HEK293 (cell line): Measurements from ENCODE around the gene GP1BB.

Experiments used
- CTCF ChIA-PET: fragments of 350-600 bp; formaldehyde crosslinking; extraction: SDS; loops from one replicate; lab custom pipeline; 2021; ENCODE audit warnings: antibody characterized with exemption; lab: Yijun Ruan, JAX
- POLR2A ChIA-PET: fragments of 300-600 bp; formaldehyde crosslinking; extraction: SDS; loops from one replicate; lab custom pipeline; 2020; ENCODE audit warnings: antibody characterized with exemption, inconsistent platforms; lab: Yijun Ruan, JAX
- H3K27ac ChIP-seq: fragments of 200-500 bp; sonication (Bioruptor generic); 2 replicates; pipeline ENCODE4 v1.5.1; 2014; ENCODE audit warnings: low read depth, low read length, control low read depth, inconsistent platforms; ENCODE audit errors: extremely low read depth
- H3K36me3 ChIP-seq, 2 experiments: fragments of 200-500 bp in 1 of 2; sonication (Bioruptor generic) in 1 of 2; 1 replicate in 1 of 2; 2 replicates in 1 of 2; pipeline ENCODE4 v1.5.1; 2014 to 2017; ENCODE audit warnings: inconsistent platforms in 2 of 2, low read length in 2 of 2; ENCODE audit not compliant: control insufficient read depth in 2 of 2, insufficient read depth in 1 of 2
- H3K4me1 ChIP-seq: fragments of 200-500 bp; sonication (Bioruptor generic); 2 replicates; pipeline ENCODE4 v1.5.1; 2014; ENCODE audit warnings: mild to moderate bottlenecking, low read length, inconsistent platforms; ENCODE audit not compliant: control insufficient read depth, insufficient read depth
- H3K4me3 ChIP-seq: 2 replicates; pipeline ENCODE4 v1.5.1; 2011; ENCODE audit warnings: low read depth, mild to moderate bottlenecking, control low read depth, low read length, moderate library complexity
- H3K9me3 ChIP-seq: fragments of 200-500 bp; sonication (Bioruptor generic); 2 replicates; pipeline ENCODE4 v1.5.1; 2014; ENCODE audit warnings: low read depth, low read length, inconsistent platforms; ENCODE audit not compliant: control insufficient read depth, insufficient read depth
- KLF1 ChIP-seq: fragments of 450-650 bp; formaldehyde crosslinking; IDR thresholded peaks from 2 replicates; pipeline ENCODE4 v1.5.1; 2016; ENCODE audit warnings: missing biosample characterization, missing genetic modification characterization
- KLF7 ChIP-seq: fragments of 450-650 bp; formaldehyde crosslinking; IDR thresholded peaks from 2 replicates; pipeline ENCODE4 v1.5.1; 2016; ENCODE audit warnings: missing biosample characterization, missing genetic modification characterization, borderline replicate concordance
- KLF8 ChIP-seq: fragments of 450-650 bp; formaldehyde crosslinking; IDR thresholded peaks from 2 replicates; pipeline ENCODE4 v1.5.1; 2016; ENCODE audit warnings: missing biosample characterization, missing genetic modification characterization
- SETDB1 ChIP-seq: IDR thresholded peaks from one replicate; pipeline ENCODE4 v1.6.1; 2017; ENCODE audit warnings: mild to moderate bottlenecking, low read length, moderate library complexity, mixed read lengths; ENCODE audit not compliant: insufficient read length
- TRIM28 ChIP-seq: IDR thresholded peaks from 2 replicates; pipeline ENCODE4 v1.6.1; 2011; ENCODE audit warnings: low read length, control low read depth, borderline replicate concordance
- ZNF266 ChIP-seq: fragments of 450-650 bp; formaldehyde crosslinking; IDR thresholded peaks from 2 replicates; pipeline ENCODE4 v1.5.1; 2016; ENCODE audit warnings: missing biosample characterization, missing genetic modification characterization, low read depth
- ZNF626 ChIP-seq: fragments of 450-650 bp; sonication (Bioruptor Pico); formaldehyde crosslinking; IDR thresholded peaks from 2 replicates; pipeline ENCODE4 v1.5.1; 2018; ENCODE audit warnings: missing biosample characterization, missing genetic modification characterization, inconsistent platforms
- ZNF791 ChIP-seq: fragments of 450-650 bp; formaldehyde crosslinking; IDR thresholded peaks from 2 replicates; pipeline ENCODE4 v1.5.1; 2016; ENCODE audit warnings: missing biosample characterization, missing genetic modification characterization
- TF ChIP-seq, protein P1 (sequence below): fragments of 450-650 bp; formaldehyde crosslinking; IDR thresholded peaks from 2 replicates; pipeline ENCODE4 v1.5.1; 2017; ENCODE audit warnings: missing biosample characterization, missing genetic modification characterization
- TF ChIP-seq, protein P2 (sequence below): fragments of 450-650 bp; formaldehyde crosslinking; IDR thresholded peaks from 2 replicates; pipeline ENCODE4 v1.5.1; 2017; ENCODE audit warnings: missing biosample characterization, missing genetic modification characterization
- TF ChIP-seq, protein P3 (sequence below): fragments of 450-650 bp; formaldehyde crosslinking; conservative IDR thresholded peaks from 2 replicates; pipeline ENCODE4 v1.5.1; 2016; ENCODE audit warnings: low read depth, missing biosample characterization, missing genetic modification characterization
- TF ChIP-seq, protein P4 (sequence below): fragments of 450-650 bp; formaldehyde crosslinking; IDR thresholded peaks from 2 replicates; pipeline ENCODE4 v1.5.1; 2016; ENCODE audit warnings: missing biosample characterization, missing genetic modification characterization
- TF ChIP-seq, protein P5 (sequence below): fragments of 450-650 bp; formaldehyde crosslinking; IDR thresholded peaks from 2 replicates; pipeline ENCODE4 v1.5.1; 2017; ENCODE audit warnings: missing biosample characterization, missing genetic modification characterization
- TF ChIP-seq, protein P6 (sequence below): fragments of 450-650 bp; formaldehyde crosslinking; IDR thresholded peaks from 2 replicates; pipeline ENCODE4 v1.5.1; 2016; ENCODE audit warnings: missing biosample characterization, missing genetic modification characterization
- TF ChIP-seq, protein P7 (sequence below): fragments of 450-650 bp; formaldehyde crosslinking; IDR thresholded peaks from 2 replicates; pipeline ENCODE4 v1.5.1; 2016; ENCODE audit warnings: missing biosample characterization, missing genetic modification characterization

GP1BB gene

DNA sequence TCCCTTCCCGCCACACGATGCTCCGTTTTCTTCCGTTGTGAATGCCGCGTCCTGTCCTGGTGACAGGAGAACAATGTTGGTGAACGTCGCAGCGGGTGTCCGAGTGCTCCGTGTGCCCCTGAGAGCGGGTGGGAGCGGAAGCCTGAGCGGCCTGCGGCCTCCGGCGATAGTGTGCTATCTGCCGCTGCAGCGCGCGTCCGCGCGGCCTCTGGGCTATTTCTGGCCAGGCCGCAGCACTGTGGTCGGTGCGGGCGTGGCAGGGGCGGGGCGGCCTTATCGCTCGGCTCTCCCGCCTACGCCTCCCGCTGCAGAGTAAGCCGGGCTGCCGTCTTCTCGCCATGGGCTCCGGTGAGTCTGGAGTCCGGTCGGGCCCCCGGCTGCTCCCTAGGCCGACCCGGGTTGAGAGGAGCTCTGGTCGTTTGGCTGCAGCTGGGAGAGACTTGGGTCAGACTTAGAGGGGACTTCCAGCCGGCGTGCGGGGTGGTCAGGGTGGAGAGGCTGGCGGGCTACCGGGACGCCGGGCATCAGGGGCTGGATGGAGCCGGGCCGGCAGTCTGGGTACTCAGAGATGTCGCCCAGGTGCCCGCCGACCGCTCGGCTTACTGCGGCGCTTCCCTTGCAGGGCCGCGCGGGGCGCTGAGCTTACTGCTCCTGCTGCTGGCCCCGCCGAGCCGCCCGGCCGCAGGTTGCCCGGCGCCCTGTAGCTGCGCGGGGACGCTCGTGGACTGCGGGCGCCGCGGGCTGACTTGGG is at the start of gene GP1BB:
GP1BB (plus strand) TSS at position 308 of the 751 bp plus-strand sequence; CDS start at position 339, 31 bp downstream.
- Histone ChIP-seq H3K27ac (no peak within 1 kb of the TSS; the same call in 1 of the 2 replicates), H3K4me1 (no peaks in the 10 kb centered on the region), H3K9me3 (no peaks in the 10 kb centered on the region)
- ChIA-PET CTCF (interaction anchor here (0.5 to 4.5 kb wide), 22 partner anchors 7 to 529 kb away, joined by 3 to 15 read pairs (median 3); no protein-coding TSS in a partner anchor), POLR2A (interaction anchor here (0.8 to 1.4 kb wide), 9 partner anchors 11 to 224 kb away, joined by 3 to 6 read pairs (median 4); partner anchors contain the start of genes COMT, GNB1L, RTL10 and TXNRD2)
- TF ChIP-seq, protein P1, sequence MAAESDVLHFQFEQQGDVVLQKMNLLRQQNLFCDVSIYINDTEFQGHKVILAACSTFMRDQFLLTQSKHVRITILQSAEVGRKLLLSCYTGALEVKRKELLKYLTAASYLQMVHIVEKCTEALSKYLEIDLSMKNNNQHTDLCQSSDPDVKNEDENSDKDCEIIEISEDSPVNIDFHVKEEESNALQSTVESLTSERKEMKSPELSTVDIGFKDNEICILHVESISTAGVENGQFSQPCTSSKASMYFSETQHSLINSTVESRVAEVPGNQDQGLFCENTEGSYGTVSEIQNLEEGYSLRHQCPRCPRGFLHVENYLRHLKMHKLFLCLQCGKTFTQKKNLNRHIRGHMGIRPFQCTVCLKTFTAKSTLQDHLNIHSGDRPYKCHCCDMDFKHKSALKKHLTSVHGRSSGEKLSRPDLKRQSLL, result no peak
- TF ChIP-seq SETDB1 (peak; percentile 34), TRIM28 (0 out of 2 replicates have a peak, but pooled peaks have one; percentile 21), KLF8 (tag by site-specific recombination) (peak; percentile 39; the same call in 1 of the 2 replicates), KLF1 (tag by site-specific recombination) (0 out of 2 replicates have a peak, but pooled peaks have one; percentile 11)
- TF ChIP-seq, protein P2, sequence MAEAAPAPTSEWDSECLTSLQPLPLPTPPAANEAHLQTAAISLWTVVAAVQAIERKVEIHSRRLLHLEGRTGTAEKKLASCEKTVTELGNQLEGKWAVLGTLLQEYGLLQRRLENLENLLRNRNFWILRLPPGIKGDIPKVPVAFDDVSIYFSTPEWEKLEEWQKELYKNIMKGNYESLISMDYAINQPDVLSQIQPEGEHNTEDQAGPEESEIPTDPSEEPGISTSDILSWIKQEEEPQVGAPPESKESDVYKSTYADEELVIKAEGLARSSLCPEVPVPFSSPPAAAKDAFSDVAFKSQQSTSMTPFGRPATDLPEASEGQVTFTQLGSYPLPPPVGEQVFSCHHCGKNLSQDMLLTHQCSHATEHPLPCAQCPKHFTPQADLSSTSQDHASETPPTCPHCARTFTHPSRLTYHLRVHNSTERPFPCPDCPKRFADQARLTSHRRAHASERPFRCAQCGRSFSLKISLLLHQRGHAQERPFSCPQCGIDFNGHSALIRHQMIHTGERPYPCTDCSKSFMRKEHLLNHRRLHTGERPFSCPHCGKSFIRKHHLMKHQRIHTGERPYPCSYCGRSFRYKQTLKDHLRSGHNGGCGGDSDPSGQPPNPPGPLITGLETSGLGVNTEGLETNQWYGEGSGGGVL (tag by site-specific recombination), result no peak
- TF ChIP-seq, all 188 proteins: peak for 4
- Histone ChIP-seq H3K4me3 (peak within 1 kb of the TSS; percentile 36), H3K36me3 (peaks cover 0 to 35% of the 10 kb centered on the region in 2 experiments; a peak in 1 of 3 replicates)

DNA sequence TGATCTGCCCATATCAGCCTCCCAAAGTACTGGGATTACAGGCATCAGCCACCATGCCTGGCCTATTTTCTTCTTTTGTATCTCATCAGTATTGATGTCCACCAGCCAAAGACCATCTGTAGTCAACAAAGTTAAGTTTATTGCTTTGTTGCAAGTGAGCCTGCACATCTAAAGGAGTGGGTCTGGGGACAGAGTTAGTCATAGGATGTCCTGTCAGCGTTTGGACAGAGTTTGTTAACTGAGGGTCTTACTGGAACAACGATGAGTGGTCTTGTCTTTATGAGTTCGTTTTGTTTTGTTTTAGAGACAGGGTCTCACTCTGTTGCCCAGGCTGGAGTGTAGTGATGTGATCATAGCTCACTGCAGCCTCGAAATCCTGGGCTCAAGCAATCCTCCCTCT is 49.7 kb upstream of the GP1BB start:
- CTCF ChIA-PET, result interaction anchor here (0.8 kb wide), 1 partner anchor 13 kb away, joined by 3 read pairs; no protein-coding TSS in a partner anchor
- no peaks in the 10 kb centered on the region for H3K36me3 ChIP-seq
- H3K4me3 ChIP-seq, result no peak overlapping the region
- no peaks in the 10 kb centered on the region for H3K9me3 ChIP-seq
- POLR2A ChIA-PET, result no interaction called here
- no peaks in the 10 kb centered on the region for H3K4me1 ChIP-seq
- H3K27ac ChIP-seq, result no peak overlapping the region
- TF ChIP-seq ZNF791 (no peak), KLF7 (tag by site-specific recombination) (no peak), SETDB1 (no peak), ZNF266 (tag by site-specific recombination) (no peak), ZNF626 (tag by site-specific recombination) (no peak), KLF8 (tag by site-specific recombination) (no peak)
- TF ChIP-seq, protein P3, sequence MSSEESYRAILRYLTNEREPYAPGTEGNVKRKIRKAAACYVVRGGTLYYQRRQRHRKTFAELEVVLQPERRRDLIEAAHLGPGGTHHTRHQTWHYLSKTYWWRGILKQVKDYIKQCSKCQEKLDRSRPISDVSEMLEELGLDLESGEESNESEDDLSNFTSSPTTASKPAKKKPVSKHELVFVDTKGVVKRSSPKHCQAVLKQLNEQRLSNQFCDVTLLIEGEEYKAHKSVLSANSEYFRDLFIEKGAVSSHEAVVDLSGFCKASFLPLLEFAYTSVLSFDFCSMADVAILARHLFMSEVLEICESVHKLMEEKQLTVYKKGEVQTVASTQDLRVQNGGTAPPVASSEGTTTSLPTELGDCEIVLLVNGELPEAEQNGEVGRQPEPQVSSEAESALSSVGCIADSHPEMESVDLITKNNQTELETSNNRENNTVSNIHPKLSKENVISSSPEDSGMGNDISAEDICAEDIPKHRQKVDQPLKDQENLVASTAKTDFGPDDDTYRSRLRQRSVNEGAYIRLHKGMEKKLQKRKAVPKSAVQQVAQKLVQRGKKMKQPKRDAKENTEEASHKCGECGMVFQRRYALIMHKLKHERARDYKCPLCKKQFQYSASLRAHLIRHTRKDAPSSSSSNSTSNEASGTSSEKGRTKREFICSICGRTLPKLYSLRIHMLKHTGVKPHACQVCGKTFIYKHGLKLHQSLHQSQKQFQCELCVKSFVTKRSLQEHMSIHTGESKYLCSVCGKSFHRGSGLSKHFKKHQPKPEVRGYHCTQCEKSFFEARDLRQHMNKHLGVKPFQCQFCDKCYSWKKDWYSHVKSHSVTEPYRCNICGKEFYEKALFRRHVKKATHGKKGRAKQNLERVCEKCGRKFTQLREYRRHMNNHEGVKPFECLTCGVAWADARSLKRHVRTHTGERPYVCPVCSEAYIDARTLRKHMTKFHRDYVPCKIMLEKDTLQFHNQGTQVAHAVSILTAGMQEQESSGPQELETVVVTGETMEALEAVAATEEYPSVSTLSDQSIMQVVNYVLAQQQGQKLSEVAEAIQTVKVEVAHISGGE, result no peak
- TF ChIP-seq, protein P4, sequence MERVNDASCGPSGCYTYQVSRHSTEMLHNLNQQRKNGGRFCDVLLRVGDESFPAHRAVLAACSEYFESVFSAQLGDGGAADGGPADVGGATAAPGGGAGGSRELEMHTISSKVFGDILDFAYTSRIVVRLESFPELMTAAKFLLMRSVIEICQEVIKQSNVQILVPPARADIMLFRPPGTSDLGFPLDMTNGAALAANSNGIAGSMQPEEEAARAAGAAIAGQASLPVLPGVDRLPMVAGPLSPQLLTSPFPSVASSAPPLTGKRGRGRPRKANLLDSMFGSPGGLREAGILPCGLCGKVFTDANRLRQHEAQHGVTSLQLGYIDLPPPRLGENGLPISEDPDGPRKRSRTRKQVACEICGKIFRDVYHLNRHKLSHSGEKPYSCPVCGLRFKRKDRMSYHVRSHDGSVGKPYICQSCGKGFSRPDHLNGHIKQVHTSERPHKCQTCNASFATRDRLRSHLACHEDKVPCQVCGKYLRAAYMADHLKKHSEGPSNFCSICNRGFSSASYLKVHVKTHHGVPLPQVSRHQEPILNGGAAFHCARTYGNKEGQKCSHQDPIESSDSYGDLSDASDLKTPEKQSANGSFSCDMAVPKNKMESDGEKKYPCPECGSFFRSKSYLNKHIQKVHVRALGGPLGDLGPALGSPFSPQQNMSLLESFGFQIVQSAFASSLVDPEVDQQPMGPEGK, result no peak
- TF ChIP-seq, protein P5, sequence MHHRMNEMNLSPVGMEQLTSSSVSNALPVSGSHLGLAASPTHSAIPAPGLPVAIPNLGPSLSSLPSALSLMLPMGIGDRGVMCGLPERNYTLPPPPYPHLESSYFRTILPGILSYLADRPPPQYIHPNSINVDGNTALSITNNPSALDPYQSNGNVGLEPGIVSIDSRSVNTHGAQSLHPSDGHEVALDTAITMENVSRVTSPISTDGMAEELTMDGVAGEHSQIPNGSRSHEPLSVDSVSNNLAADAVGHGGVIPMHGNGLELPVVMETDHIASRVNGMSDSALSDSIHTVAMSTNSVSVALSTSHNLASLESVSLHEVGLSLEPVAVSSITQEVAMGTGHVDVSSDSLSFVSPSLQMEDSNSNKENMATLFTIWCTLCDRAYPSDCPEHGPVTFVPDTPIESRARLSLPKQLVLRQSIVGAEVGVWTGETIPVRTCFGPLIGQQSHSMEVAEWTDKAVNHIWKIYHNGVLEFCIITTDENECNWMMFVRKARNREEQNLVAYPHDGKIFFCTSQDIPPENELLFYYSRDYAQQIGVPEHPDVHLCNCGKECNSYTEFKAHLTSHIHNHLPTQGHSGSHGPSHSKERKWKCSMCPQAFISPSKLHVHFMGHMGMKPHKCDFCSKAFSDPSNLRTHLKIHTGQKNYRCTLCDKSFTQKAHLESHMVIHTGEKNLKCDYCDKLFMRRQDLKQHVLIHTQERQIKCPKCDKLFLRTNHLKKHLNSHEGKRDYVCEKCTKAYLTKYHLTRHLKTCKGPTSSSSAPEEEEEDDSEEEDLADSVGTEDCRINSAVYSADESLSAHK (tag by site-specific recombination), result no peak
- TF ChIP-seq, protein P6, sequence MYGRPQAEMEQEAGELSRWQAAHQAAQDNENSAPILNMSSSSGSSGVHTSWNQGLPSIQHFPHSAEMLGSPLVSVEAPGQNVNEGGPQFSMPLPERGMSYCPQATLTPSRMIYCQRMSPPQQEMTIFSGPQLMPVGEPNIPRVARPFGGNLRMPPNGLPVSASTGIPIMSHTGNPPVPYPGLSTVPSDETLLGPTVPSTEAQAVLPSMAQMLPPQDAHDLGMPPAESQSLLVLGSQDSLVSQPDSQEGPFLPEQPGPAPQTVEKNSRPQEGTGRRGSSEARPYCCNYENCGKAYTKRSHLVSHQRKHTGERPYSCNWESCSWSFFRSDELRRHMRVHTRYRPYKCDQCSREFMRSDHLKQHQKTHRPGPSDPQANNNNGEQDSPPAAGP (tag by site-specific recombination), result no peak
- TF ChIP-seq, protein P7, sequence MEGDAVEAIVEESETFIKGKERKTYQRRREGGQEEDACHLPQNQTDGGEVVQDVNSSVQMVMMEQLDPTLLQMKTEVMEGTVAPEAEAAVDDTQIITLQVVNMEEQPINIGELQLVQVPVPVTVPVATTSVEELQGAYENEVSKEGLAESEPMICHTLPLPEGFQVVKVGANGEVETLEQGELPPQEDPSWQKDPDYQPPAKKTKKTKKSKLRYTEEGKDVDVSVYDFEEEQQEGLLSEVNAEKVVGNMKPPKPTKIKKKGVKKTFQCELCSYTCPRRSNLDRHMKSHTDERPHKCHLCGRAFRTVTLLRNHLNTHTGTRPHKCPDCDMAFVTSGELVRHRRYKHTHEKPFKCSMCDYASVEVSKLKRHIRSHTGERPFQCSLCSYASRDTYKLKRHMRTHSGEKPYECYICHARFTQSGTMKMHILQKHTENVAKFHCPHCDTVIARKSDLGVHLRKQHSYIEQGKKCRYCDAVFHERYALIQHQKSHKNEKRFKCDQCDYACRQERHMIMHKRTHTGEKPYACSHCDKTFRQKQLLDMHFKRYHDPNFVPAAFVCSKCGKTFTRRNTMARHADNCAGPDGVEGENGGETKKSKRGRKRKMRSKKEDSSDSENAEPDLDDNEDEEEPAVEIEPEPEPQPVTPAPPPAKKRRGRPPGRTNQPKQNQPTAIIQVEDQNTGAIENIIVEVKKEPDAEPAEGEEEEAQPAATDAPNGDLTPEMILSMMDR (tag by site-specific recombination), result no peak
